CD4-positive, alpha-beta T cell treated with Interferon gamma for 1 hour (primary cell): ENCODE results near the gene CPO.
A peak's percentile ranks its signal among the peaks of the same experiment; 100 is the strongest.

Source experiments
- DNase-seq: peaks from one replicate; pipeline ENCODE4 v3.0.0-alpha.2; 2020

Gene CPO

GRCh38 chr2:206978746-206979145 is 39.4 kb downstream of the CPO start:
- DNase-seq: no peak

GRCh38 chr2:206979365-206979764 is 40.0 kb downstream of the CPO start:
- no peak for DNase-seq

- DNase-seq: no peak
Measured at GRCh38 chr2:206979922-206980321, 40.6 kb downstream of the CPO start.

- no peak for DNase-seq
Measured at GRCh38 chr2:206980413-206980812, 41.1 kb downstream of the CPO start.

GRCh38 chr2:206981086-206981674 is 41.9 kb downstream of the CPO start:
- DNase-seq: no peak

GRCh38 chr2:206981739-206982340 is 42.5 kb downstream of the CPO start:
- peak; percentile 26 for DNase-seq

GRCh38 chr2:206982360-206982955 is 43.1 kb downstream of the CPO start:
- no peak for DNase-seq

- no peak for DNase-seq
Measured at GRCh38 chr2:206983161-206983859, 44.0 kb downstream of the CPO start.

- DNase-seq: no peak
Measured at GRCh38 chr2:206984206-206984605, 44.9 kb downstream of the CPO start.

GRCh38 chr2:206986943-206987342 is 47.6 kb downstream of the CPO start:
- no peak for DNase-seq

- DNase-seq: no peak
Measured at GRCh38 chr2:206987810-206988209, 48.5 kb downstream of the CPO start.

GRCh38 chr2:206988884-206989283 is 49.6 kb downstream of the CPO start:
- no peak for DNase-seq

GRCh38 chr2:206989311-206989710 is 50.0 kb downstream of the CPO start:
- peak; percentile 4 for DNase-seq

GRCh38 chr2:206990360-206990759 is 51.0 kb downstream of the CPO start:
- no peak for DNase-seq

GRCh38 chr2:206991070-206991469 is 51.8 kb downstream of the CPO start:
- no peak for DNase-seq

- DNase-seq: no peak
Measured at GRCh38 chr2:206993396-206993911, 54.1 kb downstream of the CPO start.

- DNase-seq: no peak
Measured at GRCh38 chr2:206993964-206994363, 54.6 kb downstream of the CPO start.

- no peak for DNase-seq
Measured at GRCh38 chr2:206996556-206997065, 57.3 kb downstream of the CPO start.

- no peak for DNase-seq
Measured at GRCh38 chr2:207008105-207008990, 69.0 kb downstream of the CPO start.

- no peak for DNase-seq
Measured at GRCh38 chr2:207012461-207012860, 73.1 kb downstream of the CPO start.

- DNase-seq: no peak
Measured at GRCh38 chr2:207014424-207014823, 75.1 kb downstream of the CPO start.

- DNase-seq: no peak
Measured at GRCh38 chr2:207015901-207016300, 76.6 kb downstream of the CPO start.
